Measurements from ENCODE around the gene DLG2.

DNA sequence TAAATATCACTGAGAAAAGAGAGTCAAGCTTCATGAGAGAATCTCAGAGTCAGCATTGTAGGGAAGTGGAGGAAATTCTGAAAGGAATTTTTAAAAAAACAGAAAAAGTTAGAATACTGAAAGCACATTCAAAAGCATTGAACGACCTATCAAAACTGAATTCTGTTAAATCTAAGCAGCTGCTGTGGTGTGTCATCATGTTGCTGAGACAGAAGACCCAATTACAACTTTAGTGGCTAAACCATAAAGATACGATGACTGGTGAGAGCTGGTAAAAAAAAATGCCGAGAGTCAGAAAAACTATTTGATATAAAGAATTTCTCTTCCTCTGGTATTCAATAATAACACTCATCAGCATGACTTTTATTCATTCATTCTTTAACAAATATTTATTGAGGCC, 220.8 kb downstream of the DLG2 start:
- no peak for TF ChIP-seq POLR2A (IDR thresholded peaks at IDR 0.05)
- TF ChIP-seq, protein P1, sequence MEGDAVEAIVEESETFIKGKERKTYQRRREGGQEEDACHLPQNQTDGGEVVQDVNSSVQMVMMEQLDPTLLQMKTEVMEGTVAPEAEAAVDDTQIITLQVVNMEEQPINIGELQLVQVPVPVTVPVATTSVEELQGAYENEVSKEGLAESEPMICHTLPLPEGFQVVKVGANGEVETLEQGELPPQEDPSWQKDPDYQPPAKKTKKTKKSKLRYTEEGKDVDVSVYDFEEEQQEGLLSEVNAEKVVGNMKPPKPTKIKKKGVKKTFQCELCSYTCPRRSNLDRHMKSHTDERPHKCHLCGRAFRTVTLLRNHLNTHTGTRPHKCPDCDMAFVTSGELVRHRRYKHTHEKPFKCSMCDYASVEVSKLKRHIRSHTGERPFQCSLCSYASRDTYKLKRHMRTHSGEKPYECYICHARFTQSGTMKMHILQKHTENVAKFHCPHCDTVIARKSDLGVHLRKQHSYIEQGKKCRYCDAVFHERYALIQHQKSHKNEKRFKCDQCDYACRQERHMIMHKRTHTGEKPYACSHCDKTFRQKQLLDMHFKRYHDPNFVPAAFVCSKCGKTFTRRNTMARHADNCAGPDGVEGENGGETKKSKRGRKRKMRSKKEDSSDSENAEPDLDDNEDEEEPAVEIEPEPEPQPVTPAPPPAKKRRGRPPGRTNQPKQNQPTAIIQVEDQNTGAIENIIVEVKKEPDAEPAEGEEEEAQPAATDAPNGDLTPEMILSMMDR (IDR thresholded peaks at IDR 0.05): no peak

Data from uterus (tissue), 2 donors.